Measurements from ENCODE around the gene RUNX1.

The RUNX1 gene

DNA sequence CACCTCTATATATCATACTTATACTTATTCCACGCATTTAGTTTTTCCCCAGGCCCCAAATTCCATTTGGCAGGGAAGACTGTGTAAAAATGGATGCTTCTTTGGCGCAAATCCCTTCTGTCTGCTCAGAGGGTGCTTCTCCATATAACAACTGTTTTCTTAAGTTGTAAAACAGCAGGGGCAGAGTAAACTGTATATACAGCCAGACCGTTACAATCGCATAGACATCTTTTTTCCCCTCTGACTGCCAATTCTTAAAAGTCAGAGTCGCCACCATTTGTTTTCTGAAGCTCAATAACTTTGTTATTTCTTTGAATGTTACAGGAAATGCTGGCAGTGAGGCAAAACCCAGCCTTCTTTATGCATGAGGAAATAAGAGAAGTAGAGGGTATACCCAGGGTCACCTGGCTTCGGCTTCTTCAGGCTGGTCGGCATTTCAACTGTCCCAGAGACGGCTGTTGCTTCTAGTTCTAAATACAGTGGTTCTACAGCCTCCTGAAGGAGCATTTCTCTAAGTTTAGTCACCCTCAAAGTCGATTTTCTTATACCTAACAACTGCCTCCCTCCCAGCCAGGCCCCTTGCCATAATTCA is 191.9 kb downstream of the RUNX1 start:
- Histone ChIP-seq H3K4me3 (no peak overlapping the region), H3K27ac (no peak overlapping the region)
- TF ChIP-seq, protein P1, sequence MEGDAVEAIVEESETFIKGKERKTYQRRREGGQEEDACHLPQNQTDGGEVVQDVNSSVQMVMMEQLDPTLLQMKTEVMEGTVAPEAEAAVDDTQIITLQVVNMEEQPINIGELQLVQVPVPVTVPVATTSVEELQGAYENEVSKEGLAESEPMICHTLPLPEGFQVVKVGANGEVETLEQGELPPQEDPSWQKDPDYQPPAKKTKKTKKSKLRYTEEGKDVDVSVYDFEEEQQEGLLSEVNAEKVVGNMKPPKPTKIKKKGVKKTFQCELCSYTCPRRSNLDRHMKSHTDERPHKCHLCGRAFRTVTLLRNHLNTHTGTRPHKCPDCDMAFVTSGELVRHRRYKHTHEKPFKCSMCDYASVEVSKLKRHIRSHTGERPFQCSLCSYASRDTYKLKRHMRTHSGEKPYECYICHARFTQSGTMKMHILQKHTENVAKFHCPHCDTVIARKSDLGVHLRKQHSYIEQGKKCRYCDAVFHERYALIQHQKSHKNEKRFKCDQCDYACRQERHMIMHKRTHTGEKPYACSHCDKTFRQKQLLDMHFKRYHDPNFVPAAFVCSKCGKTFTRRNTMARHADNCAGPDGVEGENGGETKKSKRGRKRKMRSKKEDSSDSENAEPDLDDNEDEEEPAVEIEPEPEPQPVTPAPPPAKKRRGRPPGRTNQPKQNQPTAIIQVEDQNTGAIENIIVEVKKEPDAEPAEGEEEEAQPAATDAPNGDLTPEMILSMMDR (IDR thresholded peaks at IDR 0.05), result no peak
- DNase-seq (ENCODE audit: low spot score), result no peak

DNA sequence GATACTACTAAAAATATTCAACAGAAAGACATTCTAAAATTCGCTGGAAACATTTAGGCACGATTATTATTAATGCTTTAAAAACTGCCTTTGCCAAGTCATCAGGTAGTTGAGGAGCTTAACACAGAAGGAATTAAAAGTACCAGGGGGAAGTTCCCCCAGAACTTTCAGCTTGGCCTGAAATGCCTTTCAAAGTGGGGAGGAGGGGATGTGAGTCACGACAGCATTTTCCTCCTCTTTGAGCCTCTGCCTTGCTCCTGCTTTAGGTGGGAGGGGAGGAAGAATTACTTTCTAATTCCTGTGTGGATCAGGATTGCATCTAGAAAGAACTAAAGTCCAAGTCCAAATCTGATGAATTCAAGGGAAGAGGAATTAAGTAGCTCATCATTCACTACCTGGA is 196.7 kb downstream of the RUNX1 start:
- no peak for DNase-seq (ENCODE audit: low spot score)
- H3K4me3 ChIP-seq, result no peak overlapping the region
- TF ChIP-seq, protein P1 (IDR thresholded peaks at IDR 0.05), result no peak
- H3K27ac ChIP-seq, result no peak overlapping the region

DNA sequence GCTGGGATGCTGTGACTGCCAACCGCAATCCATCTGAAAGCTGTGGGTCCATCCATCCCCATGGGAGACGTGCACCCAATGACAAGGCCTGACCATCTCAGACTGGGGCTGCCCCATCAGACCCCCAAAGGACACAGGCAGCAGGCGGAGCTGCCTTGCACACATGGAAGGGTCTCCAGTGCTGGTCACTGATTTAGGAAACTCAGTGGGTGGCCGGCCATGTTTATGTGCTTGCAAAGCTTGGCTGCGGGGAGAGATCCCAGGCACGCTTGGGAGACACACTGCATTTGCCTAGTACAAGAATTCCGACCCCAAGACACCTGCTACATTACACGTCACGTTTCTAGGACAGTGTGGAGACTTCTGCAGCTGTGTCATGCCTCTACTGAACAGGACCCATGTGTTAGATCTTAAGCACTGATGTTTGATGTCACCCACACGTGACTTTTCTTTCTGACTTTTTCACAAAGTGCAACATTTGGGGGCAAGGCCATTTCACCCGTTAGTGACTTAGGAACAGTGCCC is 198.9 kb downstream of the RUNX1 start:
- Histone ChIP-seq H3K4me3 (no peak overlapping the region), H3K27ac (no peak overlapping the region)
- TF ChIP-seq, protein P1 (IDR thresholded peaks at IDR 0.05), result no peak
- DNase-seq (ENCODE audit: low spot score), result no peak

DNA sequence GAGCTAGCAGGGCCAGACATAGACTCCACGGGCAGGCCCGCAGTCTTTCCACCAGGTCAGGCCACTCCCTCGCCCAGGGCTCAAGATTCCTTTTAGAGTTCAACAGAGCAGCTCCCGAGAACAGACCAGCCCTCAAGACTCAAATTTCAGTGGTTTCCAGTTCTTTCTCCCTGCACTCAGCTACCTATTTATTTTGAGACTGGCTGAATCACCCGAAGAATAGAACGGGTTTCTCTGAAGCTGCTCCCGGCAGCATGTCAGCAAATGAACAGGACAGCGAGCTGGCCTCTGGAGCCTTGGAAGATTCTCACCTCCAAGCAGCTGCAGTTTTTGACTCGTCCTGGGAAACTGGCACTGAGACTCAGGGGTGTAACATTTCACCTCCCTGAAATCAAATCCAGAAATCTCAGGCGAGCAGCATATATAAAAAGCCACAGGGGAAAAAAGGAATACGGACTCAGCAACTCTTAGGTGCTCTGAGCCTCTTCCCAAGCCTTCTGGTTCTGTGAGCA is 202.4 kb downstream of the RUNX1 start:
- DNase-seq (ENCODE audit: low spot score), result no peak
- Histone ChIP-seq H3K27ac (peak overlapping the region; percentile 3 to 20), H3K4me3 (no peak overlapping the region)
- TF ChIP-seq, protein P1 (IDR thresholded peaks at IDR 0.05), result no peak

DNA sequence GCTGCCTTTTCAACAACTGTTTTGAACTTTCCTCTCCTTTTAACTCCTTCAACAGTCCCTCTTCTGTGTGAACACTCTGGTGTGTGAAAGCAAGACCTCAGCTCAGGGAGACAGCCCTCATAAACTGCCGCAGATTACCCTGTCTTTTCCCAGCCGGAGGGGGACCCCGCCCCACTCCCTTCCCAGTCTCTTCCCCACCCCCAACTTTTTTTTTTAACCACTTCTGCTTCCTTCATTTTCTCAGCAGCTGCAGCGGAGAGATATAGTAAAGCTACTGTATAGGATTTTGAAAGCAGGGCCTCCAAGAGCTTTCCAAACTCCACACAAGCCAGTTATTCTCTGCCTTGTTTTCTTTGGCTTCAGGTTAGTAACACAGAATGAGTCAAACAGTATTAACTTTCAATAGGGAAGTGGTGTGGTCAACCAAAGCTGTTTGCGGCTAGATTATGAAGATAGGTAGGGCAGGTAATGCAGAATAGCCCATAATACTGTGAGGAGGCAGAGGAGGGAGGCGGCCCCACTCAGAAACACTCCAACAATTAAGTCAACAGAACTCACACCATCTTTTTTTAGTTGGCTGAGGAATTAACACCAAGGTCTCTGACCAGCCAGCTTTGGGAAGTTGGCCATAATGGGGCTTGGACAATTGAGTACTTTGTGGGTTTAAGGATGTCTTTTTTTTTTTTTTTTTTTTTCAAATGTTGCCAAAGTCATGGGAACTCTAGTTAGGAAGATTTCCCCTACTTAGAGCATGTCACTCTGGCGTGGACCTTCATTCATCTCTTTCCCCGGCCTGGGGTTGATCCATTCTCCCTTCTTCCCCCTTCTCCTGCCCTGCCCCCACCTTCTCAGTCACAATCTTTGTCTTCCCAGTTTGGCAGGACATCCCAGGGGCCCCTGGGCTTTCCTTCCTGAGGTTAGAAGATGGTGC is 203.3 kb downstream of the RUNX1 start:
- H3K4me3 ChIP-seq, result peak overlapping the region; percentile 24
- peak overlapping the region; percentile 58 to 80 for H3K27ac ChIP-seq
- TF ChIP-seq, protein P1 (IDR thresholded peaks at IDR 0.05), result no peak
- no peak for DNase-seq (ENCODE audit: low spot score)

DNA sequence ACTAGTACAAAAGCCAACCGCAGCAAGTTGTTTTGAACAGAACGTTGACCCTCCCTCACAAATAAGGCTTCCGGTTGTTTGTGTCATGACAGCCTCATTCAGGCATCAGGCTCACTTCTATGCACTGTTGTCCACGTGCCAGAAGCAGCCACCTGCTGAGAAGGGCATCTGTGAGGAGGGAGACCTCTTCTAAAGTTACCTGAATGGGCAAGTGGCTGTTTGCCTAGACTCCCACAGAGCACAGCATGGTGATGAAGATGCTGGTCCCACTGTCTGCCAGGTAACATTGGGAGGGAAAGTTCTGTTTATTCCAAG is 204.2 kb downstream of the RUNX1 start:
- Histone ChIP-seq H3K27ac (peak overlapping the region; percentile 58 to 80), H3K4me3 (no peak overlapping the region)
- TF ChIP-seq, protein P1 (IDR thresholded peaks at IDR 0.05), result no peak
- no peak for DNase-seq (ENCODE audit: low spot score)
